Ectodermal cell (in vitro differentiated cells): ENCODE measurements around the gene WWOX.

Experiments used
- H3K27ac ChIP-seq: 2 replicates; pipeline ENCODE4 v1.7.0; 2013; ENCODE audit warnings: mild to moderate bottlenecking, low read depth, low read length; ENCODE audit not compliant: insufficient read depth, poor library complexity, severe bottlenecking
- H3K27me3 ChIP-seq: 2 replicates; pipeline ENCODE4 v1.7.0; 2013; ENCODE audit warnings: mild to moderate bottlenecking, low read length; ENCODE audit not compliant: insufficient read depth, control insufficient read depth, poor library complexity, severe bottlenecking
- H3K36me3 ChIP-seq: one replicate; pipeline ENCODE4 v1.7.0; 2013; ENCODE audit warnings: low read length; ENCODE audit not compliant: control insufficient read depth, insufficient read depth
- H3K4me1 ChIP-seq: one replicate; pipeline ENCODE4 v1.7.0; 2013; ENCODE audit warnings: low read length; ENCODE audit not compliant: control insufficient read depth, insufficient read depth
- H3K4me3 ChIP-seq: 2 replicates; pipeline ENCODE4 v1.7.0; 2013; ENCODE audit warnings: low read depth, low read length, control low read depth; ENCODE audit not compliant: insufficient read depth
- H3K9me3 ChIP-seq: 2 replicates; pipeline ENCODE4 v1.7.0; 2013; ENCODE audit warnings: mild to moderate bottlenecking, low read length, moderate library complexity; ENCODE audit not compliant: control insufficient read depth
- WGBS, 2 experiments: methylation state at CpG; one replicate each; pipeline ENCODE4 v1.1.7; 2013; ENCODE audit warnings: missing lambda C conversion rate in 2 of 2; 5-methylcytosine and 5-hydroxymethylcytosine counted together

WWOX gene

DNA sequence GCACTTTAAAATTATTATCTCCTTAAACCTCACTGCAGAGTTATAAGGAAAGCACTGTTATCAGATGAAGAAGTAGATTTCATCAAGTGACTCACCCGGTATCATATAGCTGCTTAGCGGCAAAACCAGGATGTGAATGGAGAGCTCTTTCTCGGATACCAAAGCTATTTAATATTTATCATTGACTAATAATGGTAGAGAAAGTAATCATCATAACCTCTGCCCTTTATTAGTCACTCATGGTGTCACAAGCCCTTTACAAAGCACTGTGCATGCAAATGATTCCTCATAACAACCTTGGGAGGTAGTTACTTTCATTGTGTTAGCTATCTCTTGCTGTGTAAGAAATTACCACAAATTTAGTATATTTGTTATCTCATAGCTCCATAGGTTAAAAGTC is 908.2 kb downstream of the WWOX start:
- WGBS, 2 experiments: 89 to 100% methylated on average over 2 to 3 of the region's 3 CpGs

DNA sequence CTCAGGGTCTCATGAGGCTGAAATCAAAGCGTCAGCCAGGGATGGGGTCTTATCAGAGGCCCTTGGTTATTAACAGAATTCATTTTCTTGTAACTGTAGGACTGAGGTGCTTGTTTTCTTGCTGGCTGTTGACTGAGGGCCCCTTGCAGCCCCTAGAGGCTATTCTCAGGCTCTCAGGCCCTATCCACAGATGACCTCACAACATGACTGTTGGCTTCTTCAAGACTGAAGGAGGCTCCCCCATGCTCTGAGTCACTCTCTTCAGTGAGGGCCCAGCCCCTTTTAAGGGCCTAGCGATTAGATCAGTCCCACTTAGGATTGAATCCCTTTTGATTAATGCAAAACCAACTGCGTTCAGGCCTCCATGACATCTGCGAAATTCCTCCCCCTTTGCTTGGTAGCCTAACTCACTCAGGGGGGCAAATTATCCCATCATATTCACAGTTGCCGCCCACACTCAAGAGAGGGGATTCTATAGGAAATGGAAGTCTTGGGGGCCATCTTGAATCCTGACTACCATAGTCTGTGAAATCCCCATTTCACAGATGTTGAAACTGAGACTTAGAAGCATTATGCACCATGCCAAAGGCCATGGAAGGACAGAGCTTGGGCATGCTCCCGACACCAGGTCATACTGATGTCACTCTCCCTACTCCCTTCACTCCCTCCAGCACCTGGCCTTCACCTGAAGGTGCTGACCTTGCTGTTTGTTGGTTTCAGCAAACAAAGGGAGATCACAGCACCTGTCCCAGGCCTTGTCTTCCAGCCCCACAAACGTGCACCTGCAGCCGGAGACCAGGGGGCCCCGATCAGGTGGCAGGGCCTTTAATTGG is 908.8 kb downstream of the WWOX start:
- Histone ChIP-seq H3K27ac (no peak overlapping the region), H3K27me3 (no peaks in the 10 kb centered on the region), H3K4me1 (no peaks in the 10 kb centered on the region), H3K4me3 (no peak overlapping the region), H3K36me3 (no peaks in the 10 kb centered on the region), H3K9me3 (no peaks in the 10 kb centered on the region)
- 92 to 94% methylated on average over 9 of the region's 9 CpGs for whole genome bisulfite sequencing, 2 experiments

More for the DNA sequence above, 908.2 kb downstream of the WWOX start:
- H3K4me3 ChIP-seq: no peak overlapping the region
- no peaks in the 10 kb centered on the region for H3K27me3 ChIP-seq
- H3K27ac ChIP-seq: no peak overlapping the region
- H3K36me3 ChIP-seq: no peaks in the 10 kb centered on the region
- no peaks in the 10 kb centered on the region for H3K9me3 ChIP-seq
- H3K4me1 ChIP-seq: peaks cover 5% of the 10 kb centered on the region

DNA sequence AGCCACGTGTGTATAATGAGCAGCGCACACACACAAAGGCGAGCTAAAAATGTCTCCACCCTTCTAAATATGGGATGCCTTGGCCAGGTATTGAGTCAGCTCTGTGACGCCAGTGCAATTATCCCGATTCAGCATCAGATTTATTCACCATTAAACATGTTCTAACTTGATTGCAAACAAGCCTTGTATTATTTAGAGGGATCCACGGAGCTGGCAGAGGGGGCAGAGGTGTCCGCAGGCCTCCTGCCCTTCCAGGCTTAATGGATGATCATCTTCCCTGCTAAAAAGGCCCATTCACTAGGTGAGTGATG is 909.4 kb downstream of the WWOX start:
- WGBS, 2 experiments: 86 to 89% methylated on average over 7 of the region's 7 CpGs
- Histone ChIP-seq H3K9me3 (no peaks in the 10 kb centered on the region), H3K4me1 (no peaks in the 10 kb centered on the region), H3K27me3 (no peaks in the 10 kb centered on the region), H3K4me3 (no peak overlapping the region), H3K27ac (no peak overlapping the region), H3K36me3 (no peaks in the 10 kb centered on the region)

DNA sequence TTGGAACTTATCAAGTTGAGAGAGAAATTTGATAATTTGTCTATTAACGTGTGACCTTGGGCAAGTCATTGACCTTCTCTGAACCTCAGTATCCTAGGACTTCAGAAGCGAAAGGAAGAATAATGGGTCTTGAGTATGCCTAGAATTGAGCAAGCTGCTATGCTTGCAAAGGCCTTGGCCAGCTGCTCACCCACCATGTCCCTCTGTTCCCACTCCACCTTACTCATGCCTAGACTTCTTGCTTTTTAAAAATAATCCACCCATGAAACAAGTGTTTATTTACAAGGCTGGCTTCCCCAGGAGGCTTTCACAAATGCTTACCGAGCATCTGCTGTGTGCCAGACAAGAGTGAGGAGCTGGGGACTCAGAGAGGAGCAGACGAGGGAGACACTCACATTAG is 910.4 kb downstream of the WWOX start:
- Histone ChIP-seq H3K4me1 (no peaks in the 10 kb centered on the region), H3K9me3 (no peaks in the 10 kb centered on the region), H3K4me3 (no peak overlapping the region), H3K36me3 (no peaks in the 10 kb centered on the region), H3K27me3 (no peaks in the 10 kb centered on the region), H3K27ac (no peak overlapping the region)
- 96 to 97% methylated on average over 4 of the region's 4 CpGs for WGBS, 2 experiments

DNA sequence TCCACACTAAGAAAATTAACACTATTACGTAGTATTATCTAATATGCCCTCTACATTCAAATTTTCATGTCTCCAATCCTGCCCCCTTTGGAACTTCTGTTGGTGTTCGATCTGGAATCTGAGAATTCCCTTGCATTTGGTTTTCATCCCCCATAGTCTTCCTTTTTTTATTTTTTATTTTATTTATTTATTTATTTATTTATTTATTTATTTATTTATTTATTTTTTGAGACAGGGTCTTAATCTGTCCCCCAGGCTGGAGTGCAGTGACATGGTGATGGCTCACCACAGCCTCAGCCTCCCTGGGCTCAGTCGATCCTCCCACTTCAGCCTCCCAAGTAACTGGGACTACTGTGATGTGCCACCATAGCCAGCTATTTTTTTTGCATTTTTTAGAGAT is 911.8 kb downstream of the WWOX start:
- Histone ChIP-seq H3K4me3 (no peak overlapping the region), H3K36me3 (no peaks in the 10 kb centered on the region), H3K4me1 (no peaks in the 10 kb centered on the region), H3K27me3 (no peaks in the 10 kb centered on the region), H3K27ac (no peak overlapping the region), H3K9me3 (no peaks in the 10 kb centered on the region)
- 91% methylated on average over 3 of the region's 3 CpGs for WGBS, 2 experiments

DNA sequence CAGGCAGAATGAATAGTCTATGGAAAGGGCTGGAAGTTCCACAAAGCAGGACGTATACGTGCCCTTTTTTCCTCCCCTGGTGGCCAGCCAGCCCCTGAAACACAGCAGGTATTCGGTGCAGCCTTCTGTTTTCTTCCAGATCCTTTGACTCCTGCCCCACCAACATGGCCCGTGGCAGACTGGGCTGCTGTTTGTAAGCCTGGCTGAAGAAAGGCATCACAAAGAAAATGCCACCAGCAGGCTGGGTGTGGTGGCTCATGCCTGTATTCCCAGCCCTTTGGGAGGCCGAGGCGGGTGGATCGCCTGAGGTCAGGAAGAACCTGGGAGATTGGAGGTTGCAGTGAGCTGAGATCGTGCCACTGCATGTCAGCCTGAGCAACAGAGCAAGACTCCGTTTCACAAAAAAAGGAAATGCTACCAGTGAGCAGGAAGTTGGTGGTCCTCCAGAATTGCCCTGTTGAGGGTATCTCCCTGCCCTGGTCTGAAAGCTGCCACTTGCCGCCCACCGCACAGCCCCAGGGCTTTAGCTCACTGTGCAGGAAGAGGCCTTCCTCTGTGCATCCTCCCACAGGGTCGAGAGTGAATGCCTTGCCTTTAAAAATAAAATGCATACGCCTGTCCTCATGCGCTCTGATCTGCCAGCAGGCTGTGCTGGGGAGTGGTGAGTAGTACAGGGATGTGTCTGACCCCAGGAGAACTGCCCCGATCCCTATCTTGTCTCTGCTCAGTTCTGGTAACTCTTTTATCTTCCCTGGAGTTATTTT is 913.4 kb downstream of the WWOX start:
- Histone ChIP-seq H3K9me3 (no peaks in the 10 kb centered on the region), H3K4me1 (no peaks in the 10 kb centered on the region), H3K4me3 (no peak overlapping the region), H3K36me3 (no peaks in the 10 kb centered on the region), H3K27me3 (no peaks in the 10 kb centered on the region), H3K27ac (no peak overlapping the region)
- 82 to 83% methylated on average over 15 of the region's 15 CpGs for WGBS, 2 experiments

DNA sequence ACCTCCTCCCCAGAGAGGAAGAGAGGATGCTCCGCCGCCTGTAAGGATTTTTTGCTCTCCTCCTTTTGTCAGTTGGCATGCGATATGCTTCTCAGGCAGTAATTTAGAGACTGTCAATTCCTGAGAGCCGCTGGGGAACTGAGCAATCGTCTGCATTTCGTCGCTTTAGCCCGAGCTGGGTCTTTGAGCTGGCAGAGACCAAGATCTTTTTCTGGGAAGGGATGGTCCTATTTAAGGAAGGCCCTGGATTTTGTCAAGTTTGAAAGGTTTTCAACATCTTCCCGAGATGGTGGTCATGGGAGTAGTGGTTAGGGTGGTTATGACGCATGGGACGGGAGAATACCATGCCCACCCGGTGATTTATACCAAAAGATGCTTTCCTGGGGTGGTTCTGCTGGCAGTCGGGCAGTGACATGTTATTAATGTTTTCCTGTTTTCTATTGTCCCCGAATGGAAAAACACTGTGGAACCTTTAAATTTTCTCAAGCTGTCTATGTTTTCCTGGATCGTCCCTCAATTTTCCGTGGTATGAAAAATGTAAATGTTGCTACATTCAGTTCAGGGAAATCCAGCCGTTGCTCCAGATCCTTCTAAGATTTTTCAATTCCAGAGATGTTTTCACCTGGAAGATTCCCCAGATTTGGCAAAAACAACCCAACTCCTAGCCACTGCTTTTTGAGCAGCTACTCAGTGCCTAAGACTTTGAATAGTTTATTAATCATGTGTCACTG is 914.6 kb downstream of the WWOX start:
- 92 to 94% methylated on average over 17 of the region's 17 CpGs for WGBS, 2 experiments
- H3K27me3 ChIP-seq: no peaks in the 10 kb centered on the region
- H3K9me3 ChIP-seq: no peaks in the 10 kb centered on the region
- H3K4me1 ChIP-seq: no peaks in the 10 kb centered on the region
- H3K27ac ChIP-seq: no peak overlapping the region
- H3K36me3 ChIP-seq: no peaks in the 10 kb centered on the region
- no peak overlapping the region for H3K4me3 ChIP-seq

DNA sequence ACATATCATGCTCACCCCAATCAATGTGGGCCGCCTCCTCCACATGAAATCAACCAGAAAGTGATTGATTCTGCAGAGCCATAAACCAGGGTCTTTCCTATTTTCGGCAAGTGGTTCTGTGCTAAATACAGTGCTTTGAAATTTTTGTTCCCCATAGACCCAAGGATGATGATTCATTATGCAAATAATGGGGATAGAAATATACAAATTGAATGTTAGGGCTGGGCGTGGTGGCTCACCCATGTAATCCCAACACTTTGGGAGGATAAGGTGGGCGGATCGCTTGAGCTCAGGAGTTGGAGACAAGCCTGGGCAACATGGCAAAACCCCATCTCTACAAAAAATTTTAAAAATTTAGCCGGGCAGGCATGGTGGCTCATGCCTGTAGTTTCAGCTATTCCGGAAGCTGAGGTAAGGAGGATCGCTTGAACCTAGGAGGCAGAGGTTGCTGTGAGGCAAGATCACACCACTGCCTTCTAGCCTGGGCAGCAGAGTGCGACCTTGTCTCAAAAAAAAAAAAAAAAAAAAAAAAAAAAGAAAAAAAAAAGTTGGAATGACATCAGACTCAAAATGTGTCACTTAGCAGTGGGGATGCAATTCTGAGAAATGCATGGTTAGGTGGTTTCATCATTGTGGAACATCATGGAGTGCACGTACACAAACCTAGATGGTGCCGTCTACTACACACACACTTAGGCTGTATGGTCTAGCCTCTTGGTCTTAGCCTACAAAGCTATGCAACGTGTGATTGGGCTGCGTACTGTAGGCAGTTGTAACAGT is 919.4 kb downstream of the WWOX start:
- H3K4me3 ChIP-seq: no peak overlapping the region
- WGBS, 2 experiments: 94 to 97% methylated on average over 10 to 13 of the region's 13 CpGs
- no peaks in the 10 kb centered on the region for H3K9me3 ChIP-seq
- no peaks in the 10 kb centered on the region for H3K4me1 ChIP-seq
- H3K27ac ChIP-seq: no peak overlapping the region
- H3K36me3 ChIP-seq: no peaks in the 10 kb centered on the region
- no peaks in the 10 kb centered on the region for H3K27me3 ChIP-seq

DNA sequence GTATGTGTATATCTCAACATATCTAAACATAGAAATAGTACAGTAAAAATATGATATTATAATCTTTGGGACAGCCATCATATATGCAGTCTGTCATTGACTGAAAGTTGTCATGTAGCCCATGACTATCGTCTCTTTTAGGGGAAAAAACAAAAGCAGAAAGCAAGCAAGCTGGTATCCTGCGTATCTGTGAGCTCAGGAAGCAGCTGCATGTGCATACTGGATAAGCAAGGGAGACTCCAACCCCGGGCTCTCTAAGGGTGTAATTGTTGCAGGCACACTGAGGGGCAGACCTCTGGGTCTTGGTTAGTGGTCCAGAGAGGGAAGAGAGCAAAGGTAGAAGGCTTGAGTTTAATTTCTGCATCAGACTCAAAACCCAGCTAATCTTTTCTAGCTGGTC is 920.0 kb downstream of the WWOX start:
- Histone ChIP-seq H3K4me1 (no peaks in the 10 kb centered on the region), H3K36me3 (no peaks in the 10 kb centered on the region), H3K27me3 (no peaks in the 10 kb centered on the region), H3K4me3 (no peak overlapping the region), H3K9me3 (no peaks in the 10 kb centered on the region), H3K27ac (no peak overlapping the region)
- 92 to 94% methylated on average over 3 of the region's 3 CpGs for WGBS, 2 experiments
